Measurements from ENCODE around the gene GALM.

The GALM gene

GRCh38 chr2:38778687-38779082, 112.8 kb downstream of the GALM start:
- DNase-seq = no peak

GRCh38 chr2:38783586-38783985, 117.7 kb downstream of the GALM start:
- no peak for DNase-seq

Measured in SW 1271 (cell line).